ENCODE results near the gene NIBAN1. TPM values are rescaled to one million over a fixed set of nuclear protein-coding genes. Genes with fewer than 3 reads are reported as not detected.
"Not testable (repeated sequence)": the region's sequence is repeated elsewhere in the genome, so short reads cannot be mapped to it uniquely, and the experiment has no call there.

The NIBAN1 gene
- total RNA-seq, 1 experiment from 2014 or later = 0.59 TPM

- Histone ChIP-seq H3K36me3 (no peaks in the 10 kb centered on the region), H3K27ac (no peak overlapping the region), H3K4me3 (no peak overlapping the region), H3K9me3 (replicated peaks) (no peaks in the 10 kb centered on the region), H3K27me3 (no peaks in the 10 kb centered on the region), H3K4me1 (no peaks in the 10 kb centered on the region)
- DNase-seq = no peak
Measured at GRCh38 chr1:184959626-184960025, 14.7 kb downstream of the NIBAN1 start.

- Histone ChIP-seq H3K4me3 (no peak overlapping the region), H3K27ac (no peak overlapping the region), H3K4me1 (no peaks in the 10 kb centered on the region), H3K36me3 (no peaks in the 10 kb centered on the region), H3K27me3 (no peaks in the 10 kb centered on the region), H3K9me3 (replicated peaks) (no peaks in the 10 kb centered on the region)
- DNase-seq = no peak
Measured at GRCh38 chr1:184958554-184959353, 15.6 kb downstream of the NIBAN1 start.

- H3K36me3 ChIP-seq; H3K4me1 ChIP-seq; H3K4me3 ChIP-seq; DNase-seq; H3K9me3 ChIP-seq (replicated peaks); H3K27me3 ChIP-seq; H3K27ac ChIP-seq: not testable (repeated sequence)
Measured at GRCh38 chr1:184957901-184958300, 16.4 kb downstream of the NIBAN1 start.

- Histone ChIP-seq H3K4me1 (no peaks in the 10 kb centered on the region), H3K36me3 (no peaks in the 10 kb centered on the region), H3K4me3 (no peak overlapping the region), H3K27ac (no peak overlapping the region), H3K27me3 (no peaks in the 10 kb centered on the region), H3K9me3 (replicated peaks) (no peaks in the 10 kb centered on the region)
- DNase-seq = no peak
Measured at GRCh38 chr1:184956999-184957700, 17.2 kb downstream of the NIBAN1 start.

GRCh38 chr1:184954232-184954995, 19.9 kb downstream of the NIBAN1 start:
- no peaks in the 10 kb centered on the region for H3K4me1 ChIP-seq
- H3K4me3 ChIP-seq = no peak overlapping the region
- H3K27ac ChIP-seq = no peak overlapping the region
- no peaks in the 10 kb centered on the region for H3K36me3 ChIP-seq
- DNase-seq = no peak
- no peaks in the 10 kb centered on the region for H3K27me3 ChIP-seq
- H3K9me3 ChIP-seq (replicated peaks) = no peaks in the 10 kb centered on the region

- H3K4me3 ChIP-seq = no peak overlapping the region
- H3K36me3 ChIP-seq = no peaks in the 10 kb centered on the region
- H3K27ac ChIP-seq = no peak overlapping the region
- no peaks in the 10 kb centered on the region for H3K4me1 ChIP-seq
- no peaks in the 10 kb centered on the region for H3K27me3 ChIP-seq
- no peaks in the 10 kb centered on the region for H3K9me3 ChIP-seq (replicated peaks)
- DNase-seq = no peak
Measured at GRCh38 chr1:184953600-184954219, 20.6 kb downstream of the NIBAN1 start.

- Histone ChIP-seq H3K4me1 (no peaks in the 10 kb centered on the region), H3K27ac (no peak overlapping the region), H3K36me3 (no peaks in the 10 kb centered on the region), H3K9me3 (replicated peaks) (no peaks in the 10 kb centered on the region), H3K27me3 (no peaks in the 10 kb centered on the region), H3K4me3 (no peak overlapping the region)
- DNase-seq = no peak
Measured at GRCh38 chr1:184952428-184952827, 21.9 kb downstream of the NIBAN1 start.

GRCh38 chr1:184951788-184952187, 22.5 kb downstream of the NIBAN1 start:
- DNase-seq = no peak
- H3K27ac ChIP-seq = no peak overlapping the region
- no peaks in the 10 kb centered on the region for H3K4me1 ChIP-seq
- no peaks in the 10 kb centered on the region for H3K27me3 ChIP-seq
- H3K4me3 ChIP-seq = no peak overlapping the region
- no peaks in the 10 kb centered on the region for H3K36me3 ChIP-seq
- H3K9me3 ChIP-seq (replicated peaks) = no peaks in the 10 kb centered on the region

GRCh38 chr1:184950906-184951305, 23.4 kb downstream of the NIBAN1 start:
- H3K9me3 ChIP-seq (replicated peaks) = no peaks in the 10 kb centered on the region
- H3K4me3 ChIP-seq = no peak overlapping the region
- no peaks in the 10 kb centered on the region for H3K27me3 ChIP-seq
- H3K36me3 ChIP-seq = no peaks in the 10 kb centered on the region
- no peaks in the 10 kb centered on the region for H3K4me1 ChIP-seq
- no peak overlapping the region for H3K27ac ChIP-seq
- no peak for DNase-seq

GRCh38 chr1:184950227-184950626, 24.1 kb downstream of the NIBAN1 start:
- DNase-seq = no peak
- Histone ChIP-seq H3K27ac (no peak overlapping the region), H3K4me1 (no peaks in the 10 kb centered on the region)

GRCh38 chr1:184947497-184948256, 26.6 kb downstream of the NIBAN1 start:
- H3K4me1 ChIP-seq = no peaks in the 10 kb centered on the region
- H3K36me3 ChIP-seq = no peaks in the 10 kb centered on the region
- no peak overlapping the region for H3K27ac ChIP-seq
- H3K27me3 ChIP-seq = no peaks in the 10 kb centered on the region
- no peak for DNase-seq
- H3K9me3 ChIP-seq (replicated peaks) = no peaks in the 10 kb centered on the region
- H3K4me3 ChIP-seq = no peak overlapping the region

More at GRCh38 chr1:184950227-184950626, 24.1 kb downstream of the NIBAN1 start:
- H3K36me3 ChIP-seq = no peaks in the 10 kb centered on the region
- H3K4me3 ChIP-seq = no peak overlapping the region
- H3K27me3 ChIP-seq = no peaks in the 10 kb centered on the region
- H3K9me3 ChIP-seq (replicated peaks) = no peaks in the 10 kb centered on the region

- Histone ChIP-seq H3K9me3 (replicated peaks) (no peaks in the 10 kb centered on the region), H3K4me3 (no peak overlapping the region), H3K36me3 (no peaks in the 10 kb centered on the region), H3K27ac (no peak overlapping the region), H3K4me1 (no peaks in the 10 kb centered on the region), H3K27me3 (no peaks in the 10 kb centered on the region)
- DNase-seq = no peak
Measured at GRCh38 chr1:184945678-184946412, 28.5 kb downstream of the NIBAN1 start.

- Histone ChIP-seq H3K36me3 (no peaks in the 10 kb centered on the region), H3K9me3 (replicated peaks) (no peaks in the 10 kb centered on the region), H3K4me1 (no peaks in the 10 kb centered on the region), H3K27me3 (no peaks in the 10 kb centered on the region), H3K4me3 (no peak overlapping the region), H3K27ac (no peak overlapping the region)
- no peak for DNase-seq
Measured at GRCh38 chr1:184945029-184945428, 29.3 kb downstream of the NIBAN1 start.

- Histone ChIP-seq H3K9me3 (replicated peaks) (no peaks in the 10 kb centered on the region), H3K27ac (no peak overlapping the region), H3K4me3 (no peak overlapping the region), H3K4me1 (no peaks in the 10 kb centered on the region), H3K27me3 (no peaks in the 10 kb centered on the region), H3K36me3 (no peaks in the 10 kb centered on the region)
- no peak for DNase-seq
Measured at GRCh38 chr1:184943998-184944397, 30.3 kb downstream of the NIBAN1 start.

Data from SJCRH30 (cell line).